Measurements from ENCODE around the gene LRP5. TPM values are rescaled to one million over a fixed set of nuclear protein-coding genes. Genes with fewer than 3 reads are reported as not detected.

Gene LRP5
- total RNA-seq, 1 experiment from 2014 or later: 48.8 TPM

DNA sequence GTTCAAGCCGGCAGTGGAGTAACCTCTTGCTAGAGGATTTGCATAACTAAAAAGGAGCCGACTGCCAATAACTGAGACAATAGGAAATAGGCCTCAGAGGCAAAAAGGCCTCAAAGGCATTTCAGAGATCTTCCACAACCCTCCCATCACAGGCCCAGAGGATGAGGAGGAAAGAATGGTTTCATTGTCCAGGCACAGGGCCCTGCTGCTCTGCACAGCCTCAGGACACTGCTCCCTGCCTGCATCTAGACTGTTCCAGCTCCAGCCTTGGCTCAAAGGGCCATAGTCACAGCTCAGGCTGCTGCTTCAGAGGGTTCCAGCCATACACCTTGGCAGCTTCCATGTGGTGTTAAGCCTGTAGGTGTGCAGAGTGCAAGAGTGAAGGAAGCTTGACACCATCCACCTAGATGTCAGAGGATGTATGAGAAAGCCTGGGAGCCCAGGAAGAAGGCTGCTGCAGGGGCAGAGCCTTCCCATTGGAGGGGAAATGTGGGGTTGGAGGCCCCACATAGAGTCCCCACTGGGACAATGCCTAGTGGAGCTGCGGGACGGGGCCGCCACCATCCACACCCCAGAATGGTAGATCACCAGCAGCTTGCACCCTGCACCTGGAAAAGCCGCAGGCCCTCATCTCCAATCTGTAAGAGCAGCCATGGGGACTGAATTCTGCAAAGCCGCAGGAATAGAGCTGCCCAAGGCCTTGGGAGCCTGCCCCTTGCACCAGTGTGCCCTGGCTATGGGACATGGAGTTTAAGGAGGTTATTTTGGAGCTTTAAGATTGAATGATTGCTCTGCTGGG lies 8.2 kb upstream of the LRP5 start:
- peaks cover 16% of the 10 kb centered on the region for H3K36me3 Mint-ChIP-seq
- POLR2A ChIA-PET: no interaction called here
- H3K9me3 Mint-ChIP-seq: peaks cover 22% of the 10 kb centered on the region
- ATAC-seq (no peak), DNase-seq (ENCODE audit: low spot score) (no peak)
- CTCF ChIA-PET: no interaction called here
- TF ChIP-seq TEAD1 (CRISPR knock-in tag; IDR thresholded peaks at IDR 0.05) (no peak), ZNF396 (CRISPR knock-in tag; IDR thresholded peaks at IDR 0.05; ENCODE audit: borderline replicate concordance) (no peak), CREB1 (CRISPR knock-in tag; IDR thresholded peaks at IDR 0.05) (no peak), ZNF138 (CRISPR knock-in tag; conservative IDR thresholded peaks at IDR 0.05) (no peak), GRHL2 (CRISPR knock-in tag; IDR thresholded peaks at IDR 0.05; ENCODE audit: insufficient replicate concordance, severe bottlenecking) (no peak), GTF2I (CRISPR knock-in tag; conservative IDR thresholded peaks at IDR 0.05) (no peak), TEAD4 (CRISPR knock-in tag; IDR thresholded peaks at IDR 0.05) (no peak), ATF1 (CRISPR knock-in tag; IDR thresholded peaks at IDR 0.05) (no peak)
- TF ChIP-seq, protein P1, sequence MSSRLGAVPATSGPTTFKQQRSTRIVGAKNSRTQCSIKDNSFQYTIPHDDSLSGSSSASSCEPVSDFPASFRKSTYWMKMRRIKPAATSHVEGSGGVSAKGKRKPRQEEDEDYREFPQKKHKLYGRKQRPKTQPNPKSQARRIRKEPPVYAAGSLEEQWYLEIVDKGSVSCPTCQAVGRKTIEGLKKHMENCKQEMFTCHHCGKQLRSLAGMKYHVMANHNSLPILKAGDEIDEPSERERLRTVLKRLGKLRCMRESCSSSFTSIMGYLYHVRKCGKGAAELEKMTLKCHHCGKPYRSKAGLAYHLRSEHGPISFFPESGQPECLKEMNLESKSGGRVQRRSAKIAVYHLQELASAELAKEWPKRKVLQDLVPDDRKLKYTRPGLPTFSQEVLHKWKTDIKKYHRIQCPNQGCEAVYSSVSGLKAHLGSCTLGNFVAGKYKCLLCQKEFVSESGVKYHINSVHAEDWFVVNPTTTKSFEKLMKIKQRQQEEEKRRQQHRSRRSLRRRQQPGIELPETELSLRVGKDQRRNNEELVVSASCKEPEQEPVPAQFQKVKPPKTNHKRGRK (CRISPR knock-in tag; IDR thresholded peaks at IDR 0.05; ENCODE audit: borderline replicate concordance): no peak
- no peak overlapping the region for H3K4me3 Mint-ChIP-seq
- H3K27me3 Mint-ChIP-seq (ENCODE audit: low read depth): peaks cover 6% of the 10 kb centered on the region; the same call in 1 of the 2 replicates
- no peaks in the 10 kb centered on the region for H3K4me1 Mint-ChIP-seq
- no peak overlapping the region for H3K27ac Mint-ChIP-seq

DNA sequence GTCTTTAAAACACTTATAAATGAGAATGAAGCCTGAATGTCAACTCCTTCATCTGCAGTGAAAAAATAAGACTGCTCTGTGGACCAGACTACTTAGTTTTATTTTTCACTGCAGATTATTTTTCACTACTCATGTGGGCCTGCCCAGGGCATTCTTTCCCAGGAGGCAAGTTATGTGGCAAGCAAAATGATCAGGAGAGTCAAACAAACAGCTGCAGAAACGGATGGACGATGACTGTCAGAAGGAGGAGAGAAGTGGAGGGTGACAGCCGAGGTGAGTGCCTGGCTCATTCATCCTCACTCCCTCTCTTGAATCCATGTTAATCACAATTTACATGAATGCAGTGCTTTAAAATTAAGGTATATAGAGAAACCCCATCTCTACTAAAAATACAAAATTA lies 5.8 kb upstream of the LRP5 start:
- H3K9me3 Mint-ChIP-seq: peaks cover 22% of the 10 kb centered on the region
- CTCF ChIA-PET: interaction anchor here (1.0 to 1.3 kb wide), 2 partner anchors 8 to 35 kb away, joined by 4 read pairs; no protein-coding TSS in a partner anchor
- H3K27me3 Mint-ChIP-seq (ENCODE audit: low read depth): peaks cover 9% of the 10 kb centered on the region; the same call in 1 of the 2 replicates
- DNase-seq (ENCODE audit: low spot score) (no peak), ATAC-seq (no peak)
- no peak overlapping the region for H3K27ac Mint-ChIP-seq
- peaks cover 9% of the 10 kb centered on the region for H3K4me1 Mint-ChIP-seq
- peaks cover 16% of the 10 kb centered on the region for H3K36me3 Mint-ChIP-seq
- H3K4me3 Mint-ChIP-seq: no peak overlapping the region
- POLR2A ChIA-PET: interaction anchor here (0.7 kb wide), 1 partner anchor 400 kb away, joined by 3 read pairs; no protein-coding TSS in a partner anchor
- TF ChIP-seq, protein P2, sequence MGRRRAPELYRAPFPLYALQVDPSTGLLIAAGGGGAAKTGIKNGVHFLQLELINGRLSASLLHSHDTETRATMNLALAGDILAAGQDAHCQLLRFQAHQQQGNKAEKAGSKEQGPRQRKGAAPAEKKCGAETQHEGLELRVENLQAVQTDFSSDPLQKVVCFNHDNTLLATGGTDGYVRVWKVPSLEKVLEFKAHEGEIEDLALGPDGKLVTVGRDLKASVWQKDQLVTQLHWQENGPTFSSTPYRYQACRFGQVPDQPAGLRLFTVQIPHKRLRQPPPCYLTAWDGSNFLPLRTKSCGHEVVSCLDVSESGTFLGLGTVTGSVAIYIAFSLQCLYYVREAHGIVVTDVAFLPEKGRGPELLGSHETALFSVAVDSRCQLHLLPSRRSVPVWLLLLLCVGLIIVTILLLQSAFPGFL (CRISPR knock-in tag; IDR thresholded peaks at IDR 0.05; ENCODE audit: borderline replicate concordance): no peak
- TF ChIP-seq, protein P3, sequence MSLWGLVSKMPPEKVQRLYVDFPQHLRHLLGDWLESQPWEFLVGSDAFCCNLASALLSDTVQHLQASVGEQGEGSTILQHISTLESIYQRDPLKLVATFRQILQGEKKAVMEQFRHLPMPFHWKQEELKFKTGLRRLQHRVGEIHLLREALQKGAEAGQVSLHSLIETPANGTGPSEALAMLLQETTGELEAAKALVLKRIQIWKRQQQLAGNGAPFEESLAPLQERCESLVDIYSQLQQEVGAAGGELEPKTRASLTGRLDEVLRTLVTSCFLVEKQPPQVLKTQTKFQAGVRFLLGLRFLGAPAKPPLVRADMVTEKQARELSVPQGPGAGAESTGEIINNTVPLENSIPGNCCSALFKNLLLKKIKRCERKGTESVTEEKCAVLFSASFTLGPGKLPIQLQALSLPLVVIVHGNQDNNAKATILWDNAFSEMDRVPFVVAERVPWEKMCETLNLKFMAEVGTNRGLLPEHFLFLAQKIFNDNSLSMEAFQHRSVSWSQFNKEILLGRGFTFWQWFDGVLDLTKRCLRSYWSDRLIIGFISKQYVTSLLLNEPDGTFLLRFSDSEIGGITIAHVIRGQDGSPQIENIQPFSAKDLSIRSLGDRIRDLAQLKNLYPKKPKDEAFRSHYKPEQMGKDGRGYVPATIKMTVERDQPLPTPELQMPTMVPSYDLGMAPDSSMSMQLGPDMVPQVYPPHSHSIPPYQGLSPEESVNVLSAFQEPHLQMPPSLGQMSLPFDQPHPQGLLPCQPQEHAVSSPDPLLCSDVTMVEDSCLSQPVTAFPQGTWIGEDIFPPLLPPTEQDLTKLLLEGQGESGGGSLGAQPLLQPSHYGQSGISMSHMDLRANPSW (CRISPR knock-in tag; conservative IDR thresholded peaks at IDR 0.05; ENCODE audit: low read depth): no peak
- no peak for TF ChIP-seq JUN (CRISPR knock-in tag; IDR thresholded peaks at IDR 0.05)
- TF ChIP-seq TEAD1 (CRISPR knock-in tag; IDR thresholded peaks at IDR 0.05): no peak
- TF ChIP-seq FOXK1 (CRISPR knock-in tag; IDR thresholded peaks at IDR 0.05): no peak
- no peak for TF ChIP-seq ZNF396 (CRISPR knock-in tag; IDR thresholded peaks at IDR 0.05; ENCODE audit: borderline replicate concordance)
- TF ChIP-seq, protein P4, sequence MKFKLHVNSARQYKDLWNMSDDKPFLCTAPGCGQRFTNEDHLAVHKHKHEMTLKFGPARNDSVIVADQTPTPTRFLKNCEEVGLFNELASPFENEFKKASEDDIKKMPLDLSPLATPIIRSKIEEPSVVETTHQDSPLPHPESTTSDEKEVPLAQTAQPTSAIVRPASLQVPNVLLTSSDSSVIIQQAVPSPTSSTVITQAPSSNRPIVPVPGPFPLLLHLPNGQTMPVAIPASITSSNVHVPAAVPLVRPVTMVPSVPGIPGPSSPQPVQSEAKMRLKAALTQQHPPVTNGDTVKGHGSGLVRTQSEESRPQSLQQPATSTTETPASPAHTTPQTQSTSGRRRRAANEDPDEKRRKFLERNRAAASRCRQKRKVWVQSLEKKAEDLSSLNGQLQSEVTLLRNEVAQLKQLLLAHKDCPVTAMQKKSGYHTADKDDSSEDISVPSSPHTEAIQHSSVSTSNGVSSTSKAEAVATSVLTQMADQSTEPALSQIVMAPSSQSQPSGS (CRISPR knock-in tag; IDR thresholded peaks at IDR 0.05; ENCODE audit: borderline replicate concordance, low read depth): no peak

All from WTC11 (cell line).